ENCODE results near the gene INPP5K.
"Not testable (repeated sequence)": the region's sequence is repeated elsewhere in the genome, so short reads cannot be mapped to it uniquely, and the experiment has no call there.

Gene INPP5K

GRCh38 chr17:1552932-1553331 is 36.5 kb upstream of the INPP5K start:
- no peak for DNase-seq
- intact Hi-C loops (cut with DNase I) = no loop called here

GRCh38 chr17:1551741-1552140 is 35.3 kb upstream of the INPP5K start:
- intact Hi-C loops (cut with DNase I) = no loop called here

GRCh38 chr17:1548032-1548431 is 31.6 kb upstream of the INPP5K start:
- intact Hi-C loops (cut with DNase I) = no loop called here
- no peak for DNase-seq

More at GRCh38 chr17:1551741-1552140, 35.3 kb upstream of the INPP5K start:
- no peak for DNase-seq

GRCh38 chr17:1546292-1546922 is 30.0 kb upstream of the INPP5K start:
- no peak for DNase-seq

GRCh38 chr17:1545618-1546017 is 29.2 kb upstream of the INPP5K start:
- DNase-seq = no peak
- intact Hi-C loops (cut with DNase I) = no loop called here

More at GRCh38 chr17:1546292-1546922, 30.0 kb upstream of the INPP5K start:
- intact Hi-C loops (cut with DNase I) = no loop called here

GRCh38 chr17:1542316-1542715 is 25.9 kb upstream of the INPP5K start:
- intact Hi-C loops (cut with DNase I) = no loop called here
- no peak for DNase-seq

GRCh38 chr17:1541367-1541904 is 25.0 kb upstream of the INPP5K start:
- intact Hi-C loops (cut with DNase I) = no loop called here
- no peak for DNase-seq

- intact Hi-C loops (cut with DNase I) = no loop called here
Observed at GRCh38 chr17:1539811-1540210, 23.4 kb upstream of the INPP5K start.

GRCh38 chr17:1535737-1536136 is 19.3 kb upstream of the INPP5K start:
- DNase-seq = no peak
- intact Hi-C loops (cut with DNase I) = no loop called here

More at GRCh38 chr17:1539811-1540210, 23.4 kb upstream of the INPP5K start:
- DNase-seq = no peak

GRCh38 chr17:1533661-1534325 is 17.4 kb upstream of the INPP5K start:
- intact Hi-C loops (cut with DNase I) = no loop called here
- no peak for DNase-seq

GRCh38 chr17:1532836-1533602 is 16.6 kb upstream of the INPP5K start:
- peak in 1 of 42 donors; percentile 47 for DNase-seq
- intact Hi-C loops (cut with DNase I) = no loop called here

GRCh38 chr17:1529863-1530262 is 13.5 kb upstream of the INPP5K start:
- no peak for DNase-seq
- intact Hi-C loops (cut with DNase I) = no loop called here

- intact Hi-C loops (cut with DNase I); DNase-seq: not testable (repeated sequence)
Observed at GRCh38 chr17:1526876-1527275, 10.5 kb upstream of the INPP5K start.

- no peak for DNase-seq
- intact Hi-C loops (cut with DNase I) = no loop called here
Observed at GRCh38 chr17:1522626-1523025, 6.2 kb upstream of the INPP5K start.

- no peak for DNase-seq
- intact Hi-C loops (cut with DNase I) = no loop called here
Observed at GRCh38 chr17:1521086-1521640, 4.8 kb upstream of the INPP5K start.

- DNase-seq = no peak
- intact Hi-C loops (cut with DNase I) = no loop called here
Observed at GRCh38 chr17:1519678-1520077, 3.3 kb upstream of the INPP5K start.

GRCh38 chr17:1518410-1518809 is 2.0 kb upstream of the INPP5K start:
- DNase-seq = no peak
- intact Hi-C loops (cut with DNase I) = no loop called here

GRCh38 chr17:1515640-1516387 is 598 bp downstream of the INPP5K start:
- DNase-seq = peak in 17 of 42 donors; percentile 17 to 66 (median 35)
- intact Hi-C loops (cut with DNase I) = loop anchor here (2.0 kb wide), 2 partner anchors 59 to 149 kb away; partner anchors contain the start of gene CRK

- intact Hi-C loops (cut with DNase I) = no loop called here
Observed at GRCh38 chr17:1512351-1512750, 4.1 kb downstream of the INPP5K start.

More at GRCh38 chr17:1512351-1512750, 4.1 kb downstream of the INPP5K start:
- no peak for DNase-seq
